K562 (cell line): Measurements from ENCODE around the gene EHBP1L1. TPM values are rescaled to one million over a fixed set of nuclear protein-coding genes. Genes with fewer than 3 reads are reported as not detected.

Source experiments
- ATF1 ChIP-seq, 2 experiments: fragments of 450-650 bp in 1 of 2; IDR thresholded peaks; 2 replicates each; pipeline ENCODE4 v1.6.1; 2016; ENCODE audit warnings: missing compliant biosample characterization in 1 of 2, missing genetic modification characterization in 1 of 2
- CEBPB ChIP-seq: fragments of 450-650 bp; IDR thresholded peaks from 2 replicates; pipeline ENCODE4 v1.6.1; 2016; ENCODE audit warnings: missing genetic modification characterization, missing compliant biosample characterization
- HNRNPH1 ChIP-seq: fragments of 200-400 bp; formaldehyde crosslinking; optimal IDR thresholded peaks from 2 replicates; pipeline ENCODE3; 2017; ENCODE audit warnings: low read depth, mild to moderate bottlenecking, low read length, moderate library complexity
- MNT ChIP-seq, 2 experiments: fragments of 450-650 bp; conservative IDR thresholded peaks; 2 replicates each; pipeline ENCODE4 v1.6.1; 2017; ENCODE audit warnings: mild to moderate bottlenecking in 2 of 2, moderate library complexity in 2 of 2
- NCOA1 ChIP-seq: fragments of 450-650 bp; IDR thresholded peaks from 2 replicates; pipeline ENCODE4 v1.6.1; 2016; ENCODE audit warnings: low read depth
- PREB ChIP-seq: sonication (generic); formaldehyde crosslinking; IDR thresholded peaks from 2 replicates; pipeline ENCODE4 v1.8.1; 2023; ENCODE audit warnings: mild to moderate bottlenecking, missing genetic modification reagents
- SAFB2 ChIP-seq: fragments of 200-400 bp; formaldehyde crosslinking; IDR thresholded peaks from 2 replicates; pipeline ENCODE4 v1.6.1; 2018; ENCODE audit warnings: borderline replicate concordance, low read length, low read depth, moderate library complexity; ENCODE audit not compliant: severe bottlenecking
- TRIM25 ChIP-seq: fragments of 450-650 bp; IDR thresholded peaks from 2 replicates; pipeline ENCODE4 v1.7.0; 2016; ENCODE audit warnings: borderline replicate concordance
- ZNF3 ChIP-seq: fragments of 250-450 bp; sonication (Bioruptor Pico); IDR thresholded peaks from 2 replicates; pipeline ENCODE4 v1.5.0; 2021; ENCODE audit warnings: mild to moderate bottlenecking, moderate library complexity
- ZNF318 ChIP-seq, 2 experiments: fragments of 450-650 bp; IDR thresholded peaks; 2 replicates each; pipeline ENCODE4 v1.6.1; 2016; ENCODE audit warnings: mild to moderate bottlenecking in 2 of 2, borderline replicate concordance in 1 of 2, low read depth in 1 of 2, moderate library complexity in 1 of 2
- polyA plus RNA-seq, 8 experiments: library from polyadenylated mRNA; depleted of rRNA in 4 of 8; stranded (reverse) in 5 of 8; unstranded in 3 of 8; fragments of >200 nt; fragmentation: Nextera tagmentation in 2 of 8; fragmentation: Illumina TruSeq in 1 of 8; extraction: Ambion mirVana in 2 of 8; extraction: Trizol in 1 of 8; gene quantifications; 2 replicates each; pipeline versions ENCODE4 v1.2.1 to v1.2.3, GENCODE V29; 2011 to 2014; ENCODE audit warnings: inconsistent platforms in 1 of 8, missing spikeins in 1 of 8
- total RNA-seq, 7 experiments: library from RNA; depleted of rRNA in 6 of 7; stranded (reverse); fragments of >200 nt in 6 of 7; fragmentation: Illumina TruSeq in 2 of 7; extraction: Trizol in 2 of 7; gene quantifications; 2 replicates each; pipeline versions ENCODE4 v1.2.1 to v1.2.3, GENCODE V29; 2011 to 2021; ENCODE audit warnings: low replicate concordance in 1 of 7

The EHBP1L1 gene
- total and polyA plus RNA-seq, 9 of the 15 experiments (the other 6 are each of a cell fraction or from before 2014, with no cell fraction given): 0.03 to 87.1 (median 26.3) TPM

GRCh38 chr11:65636108-65637031, 60.5 kb downstream of the EHBP1L1 start (continued):
- peak in 1 of 2 experiments; percentile 74; a peak in 2 of 4 replicates for TF ChIP-seq MNT (conservative IDR thresholded peaks at IDR 0.05)
- no peak for TF ChIP-seq HNRNPH1
- TF ChIP-seq ZNF318 (IDR thresholded peaks at IDR 0.05; ENCODE audit: borderline replicate concordance in 1 of 2, low read depth in 1 of 2): no peak
- TF ChIP-seq SAFB2: no peak
- TF ChIP-seq PREB (CRISPR knock-in tag): no peak
- no peak for TF ChIP-seq CEBPB
- no peak for TF ChIP-seq TRIM25
- no peak for TF ChIP-seq ATF1 (CRISPR knock-in tag; IDR thresholded peaks at IDR 0.05)
- peak; percentile 27; the same call in 1 of the 2 replicates for TF ChIP-seq ATF1 (tag; IDR thresholded peaks at IDR 0.05)
- TF ChIP-seq NCOA1: 0 out of 2 replicates have a peak, but pooled peaks have one; percentile 20
- no peak for TF ChIP-seq ZNF3 (CRISPR knock-in tag)
